H9 (cell line): Measurements from ENCODE around the gene ZNF485. TPM values are rescaled to one million over a fixed set of nuclear protein-coding genes. Genes with fewer than 3 reads are reported as not detected.

Experiments
- DNase-seq: peaks from one replicate; pipeline ENCODE4 v3.0.0-alpha.2; 2017
- H2AFZ ChIP-seq: one replicate; pipeline ENCODE4 v1.6.1; 2013; ENCODE audit warnings: mild to moderate bottlenecking, low read length, control low read depth, moderate library complexity
- H2AK5ac ChIP-seq: 2 replicates; pipeline ENCODE4 v1.6.1; 2013; ENCODE audit warnings: low read length, control low read depth, mixed read lengths; ENCODE audit not compliant: insufficient read length
- H2BK120ac ChIP-seq: one replicate; pipeline ENCODE4 v1.6.1; 2013; ENCODE audit warnings: low read depth, mild to moderate bottlenecking, low read length, control low read depth, inconsistent platforms; ENCODE audit not compliant: poor library complexity, severe bottlenecking
- H2BK12ac ChIP-seq: 2 replicates; pipeline ENCODE4 v1.6.1; 2013; ENCODE audit warnings: low read length, control low read depth, mixed read lengths, low read depth; ENCODE audit not compliant: insufficient read length
- H2BK15ac ChIP-seq: 2 replicates; pipeline ENCODE4 v1.6.1; 2013; ENCODE audit warnings: low read depth, low read length, control low read depth
- H2BK20ac ChIP-seq: one replicate; pipeline ENCODE4 v1.6.1; 2013; ENCODE audit warnings: low read depth, mild to moderate bottlenecking, low read length, control low read depth, inconsistent platforms; ENCODE audit not compliant: poor library complexity, severe bottlenecking
- H2BK5ac ChIP-seq: 2 replicates; pipeline ENCODE4 v1.6.1; 2013; ENCODE audit warnings: low read length, control low read depth, mixed read lengths; ENCODE audit not compliant: insufficient read length
- H3K14ac ChIP-seq: 2 replicates; pipeline ENCODE4 v1.6.1; 2013; ENCODE audit warnings: low read length, control low read depth; ENCODE audit not compliant: insufficient read depth
- H3K18ac ChIP-seq: 2 replicates; pipeline ENCODE4 v1.6.1; 2013; ENCODE audit warnings: low read depth, mild to moderate bottlenecking, mixed read lengths, low read length, control low read depth; ENCODE audit not compliant: insufficient read length
- H3K23ac ChIP-seq: 2 replicates; pipeline ENCODE4 v1.6.1; 2013; ENCODE audit warnings: low read length, control low read depth, mixed read lengths, low read depth; ENCODE audit not compliant: insufficient read length
- H3K23me2 ChIP-seq: 2 replicates; pipeline ENCODE4 v1.6.1; 2013; ENCODE audit warnings: low read depth, mild to moderate bottlenecking, mixed read lengths, low read length, control low read depth; ENCODE audit not compliant: insufficient read length, poor library complexity, severe bottlenecking
- H3K27ac ChIP-seq: 2 replicates; pipeline ENCODE4 v1.5.1; 2013; ENCODE audit warnings: low read length, control low read depth, mixed read lengths, low read depth; ENCODE audit not compliant: insufficient read length
- H3K27me3 ChIP-seq: 2 replicates; pipeline ENCODE4 v1.6.1; 2013; ENCODE audit warnings: low read length, control low read depth, inconsistent platforms; ENCODE audit not compliant: insufficient read depth
- H3K4ac ChIP-seq: 2 replicates; pipeline ENCODE4 v1.6.1; 2013; ENCODE audit warnings: low read depth, mild to moderate bottlenecking, control low read depth, inconsistent platforms, low read length, moderate library complexity
- H3K4me1 ChIP-seq: 2 replicates; pipeline ENCODE4 v1.6.1; 2013; ENCODE audit warnings: low read length, control low read depth, inconsistent platforms; ENCODE audit not compliant: insufficient read depth
- H3K4me2 ChIP-seq: 2 replicates; pipeline ENCODE4 v1.6.1; 2013; ENCODE audit warnings: low read length, control low read depth, mixed read lengths; ENCODE audit not compliant: insufficient read length, insufficient read depth
- H3K56ac ChIP-seq: 2 replicates; pipeline ENCODE4 v1.6.1; 2013; ENCODE audit warnings: low read depth, mild to moderate bottlenecking, mixed read lengths, low read length, control low read depth; ENCODE audit not compliant: insufficient read length
- H3K79me1 ChIP-seq: 2 replicates; pipeline ENCODE4 v1.6.1; 2013; ENCODE audit warnings: low read depth, mild to moderate bottlenecking, moderate library complexity, low read length, control low read depth, inconsistent platforms; ENCODE audit not compliant: insufficient read depth, poor library complexity, severe bottlenecking
- H3K79me2 ChIP-seq: 2 replicates; pipeline ENCODE4 v1.6.1; 2013; ENCODE audit warnings: low read length, control low read depth, inconsistent platforms; ENCODE audit not compliant: insufficient read depth
- H3K9ac ChIP-seq: 2 replicates; pipeline ENCODE4 v1.6.1; 2013; ENCODE audit warnings: low read length, control low read depth, mixed read lengths; ENCODE audit not compliant: insufficient read length; ENCODE audit errors: extremely low read depth
- H3K9me3 ChIP-seq: one replicate; pipeline ENCODE4 v1.6.1; 2013; ENCODE audit warnings: low read depth, low read length, inconsistent platforms; ENCODE audit not compliant: control insufficient read depth
- H3T11ph ChIP-seq: one replicate; pipeline ENCODE4 v1.6.1; 2013; ENCODE audit warnings: mild to moderate bottlenecking, low read length, control low read depth, inconsistent platforms
- H4K20me1 ChIP-seq: one replicate; pipeline ENCODE4 v1.6.1; 2013; ENCODE audit not compliant: control insufficient read depth, insufficient read length, insufficient read depth
- H4K5ac ChIP-seq: 2 replicates; pipeline ENCODE4 v1.6.1; 2013; ENCODE audit warnings: low read depth, mild to moderate bottlenecking, mixed read lengths, low read length, control low read depth; ENCODE audit not compliant: insufficient read length
- H4K8ac ChIP-seq: replicated peaks from 2 replicates; pipeline ENCODE4 v1.6.1; 2013; ENCODE audit warnings: low read length, control low read depth, mixed read lengths, low read depth; ENCODE audit not compliant: insufficient read length
- H4K91ac ChIP-seq: 2 replicates; pipeline ENCODE4 v1.6.1; 2013; ENCODE audit warnings: low read depth, mild to moderate bottlenecking, moderate library complexity, mixed read lengths, low read length, control low read depth; ENCODE audit not compliant: insufficient read length
- H3K27ac Mint-ChIP-seq, 3 experiments: 2 replicates in 2 of 3; 3 replicates in 1 of 3; pipeline ENCODE4 v1.8.0; 2020 to 2021; ENCODE audit warnings: mixed read lengths in 3 of 3, mild to moderate bottlenecking in 1 of 3, moderate library complexity in 1 of 3
- H3K27me3 Mint-ChIP-seq: 2 replicates; pipeline ENCODE4 v1.8.0; 2021; ENCODE audit warnings: low read depth, mild to moderate bottlenecking, moderate library complexity, mixed read lengths
- H3K36me3 Mint-ChIP-seq, 3 experiments: 2 replicates in 2 of 3; 3 replicates in 1 of 3; pipeline ENCODE4 v1.8.0; 2020 to 2021; ENCODE audit warnings: low read depth in 3 of 3, mixed read lengths in 3 of 3; ENCODE audit not compliant: insufficient read depth in 1 of 3
- H3K4me1 Mint-ChIP-seq, 2 experiments: 2 replicates each; pipeline ENCODE4 v1.8.0; 2020; ENCODE audit warnings: mixed read lengths in 2 of 2
- H3K4me3 Mint-ChIP-seq, 2 experiments: 2 replicates in 1 of 2; 3 replicates in 1 of 2; pipeline ENCODE4 v1.8.0; 2020 to 2021; ENCODE audit warnings: mild to moderate bottlenecking in 2 of 2, mixed read lengths in 2 of 2, moderate library complexity in 1 of 2
- H3K9me3 Mint-ChIP-seq, 2 experiments: 2 replicates in 1 of 2; 3 replicates in 1 of 2; pipeline ENCODE4 v1.8.0; 2020; ENCODE audit warnings: mild to moderate bottlenecking in 2 of 2, mixed read lengths in 2 of 2, moderate library complexity in 1 of 2
- WGBS: extraction: QIAGEN DNeasy Blood & Tissue Kit; methylation state at CpG from one replicate; pipeline ENCODE4 v1.1.7; 2013; ENCODE audit warnings: missing lambda C conversion rate, low lambda C conversion rate, mixed read lengths; ENCODE audit not compliant: insufficient read length; ENCODE audit errors: extremely low coverage; 5-methylcytosine and 5-hydroxymethylcytosine counted together
- total RNA-seq: library from RNA; stranded (reverse); gene quantifications from 2 replicates; pipeline ENCODE4 v1.2.1, GENCODE V29; 2021
- TF ChIP-seq, protein P1 (sequence below): fragments of 200-600 bp; sonication (generic); conservative IDR thresholded peaks from 3 replicates; pipeline ENCODE4 v1.8.0; 2021; ENCODE audit warnings: antibody characterized with exemption, mild to moderate bottlenecking

Gene ZNF485
- total RNA-seq, 1 experiment from 2014 or later, result 8.9 TPM

GRCh38 chr10:43647576-43647975, 41.3 kb downstream of the ZNF485 start:
- no peak overlapping the region for H2BK5ac ChIP-seq
- TF ChIP-seq, protein P1, sequence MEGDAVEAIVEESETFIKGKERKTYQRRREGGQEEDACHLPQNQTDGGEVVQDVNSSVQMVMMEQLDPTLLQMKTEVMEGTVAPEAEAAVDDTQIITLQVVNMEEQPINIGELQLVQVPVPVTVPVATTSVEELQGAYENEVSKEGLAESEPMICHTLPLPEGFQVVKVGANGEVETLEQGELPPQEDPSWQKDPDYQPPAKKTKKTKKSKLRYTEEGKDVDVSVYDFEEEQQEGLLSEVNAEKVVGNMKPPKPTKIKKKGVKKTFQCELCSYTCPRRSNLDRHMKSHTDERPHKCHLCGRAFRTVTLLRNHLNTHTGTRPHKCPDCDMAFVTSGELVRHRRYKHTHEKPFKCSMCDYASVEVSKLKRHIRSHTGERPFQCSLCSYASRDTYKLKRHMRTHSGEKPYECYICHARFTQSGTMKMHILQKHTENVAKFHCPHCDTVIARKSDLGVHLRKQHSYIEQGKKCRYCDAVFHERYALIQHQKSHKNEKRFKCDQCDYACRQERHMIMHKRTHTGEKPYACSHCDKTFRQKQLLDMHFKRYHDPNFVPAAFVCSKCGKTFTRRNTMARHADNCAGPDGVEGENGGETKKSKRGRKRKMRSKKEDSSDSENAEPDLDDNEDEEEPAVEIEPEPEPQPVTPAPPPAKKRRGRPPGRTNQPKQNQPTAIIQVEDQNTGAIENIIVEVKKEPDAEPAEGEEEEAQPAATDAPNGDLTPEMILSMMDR, result no peak
- no peaks in the 10 kb centered on the region for H3K79me2 ChIP-seq
- H3T11ph ChIP-seq, result no peak overlapping the region
- WGBS, result no CpG with 5 or more reads among the region's 6 CpGs
- Mint-ChIP-seq H3K27me3 (peaks cover 46% of the 10 kb centered on the region), H3K9me3 (peaks cover 53 to 61% of the 10 kb centered on the region in 2 experiments), H3K4me3 (peak overlapping the region; percentile 76 to 87), H3K4me1 (peaks cover 9 to 10% of the 10 kb centered on the region in 2 experiments), H3K27ac (no peak overlapping the region), H3K36me3 (peaks cover 50 to 54% (median 50%) of the 10 kb centered on the region in 3 experiments)
- H3K4me1 ChIP-seq, result no peaks in the 10 kb centered on the region
- H2BK120ac ChIP-seq, result no peak overlapping the region
- no peak overlapping the region for H2BK15ac ChIP-seq
- no peak overlapping the region for H4K8ac ChIP-seq
- H3K79me1 ChIP-seq, result no peaks in the 10 kb centered on the region
- no peak overlapping the region for H4K91ac ChIP-seq
- H3K27me3 ChIP-seq, result peaks cover 4% of the 10 kb centered on the region; the same call in 1 of the 2 replicates
- H3K27ac ChIP-seq, result no peak overlapping the region
- H2BK20ac ChIP-seq, result no peak overlapping the region
- peaks cover 35% of the 10 kb centered on the region for H3K9me3 ChIP-seq
- H2AFZ ChIP-seq, result no peak overlapping the region
- peaks cover 9% of the 10 kb centered on the region for H3K23me2 ChIP-seq
- no peak overlapping the region for H3K4ac ChIP-seq
- peak overlapping the region; percentile 60 for H3K4me2 ChIP-seq
- H3K23ac ChIP-seq, result no peak overlapping the region
- no peak overlapping the region for H3K18ac ChIP-seq
- no peak overlapping the region for H4K5ac ChIP-seq
- no peaks in the 10 kb centered on the region for H4K20me1 ChIP-seq
- H3K14ac ChIP-seq, result no peak overlapping the region
- no peak overlapping the region for H3K9ac ChIP-seq
- H2BK12ac ChIP-seq, result no peak overlapping the region
- H3K56ac ChIP-seq, result no peak overlapping the region
- no peak for DNase-seq
- H2AK5ac ChIP-seq, result no peak overlapping the region
